MCF 10A (cell line): Measurements from ENCODE around the gene PRKACA. TPM values are rescaled to one million over a fixed set of nuclear protein-coding genes. Genes with fewer than 3 reads are reported as not detected.

ENCODE experiments used
- BruUV-seq: library from RNA; stranded (reverse); fragments of 400-500 nt; replicated peaks from 2 replicates; lab custom pipeline; 2021; lab: Mats Ljungman, UMichigan
- CTCF ChIA-PET: fragments of 300-600 bp; sonication (Branson Sonifier 250); formaldehyde crosslinking; extraction: SDS; loops from one replicate; lab custom pipeline; 2021; ENCODE audit warnings: antibody characterized with exemption, inconsistent platforms; lab: Yijun Ruan, JAX
- POLR2A ChIA-PET: fragments of 300-600, 350-650 bp; sonication (Branson Sonifier 250); formaldehyde crosslinking; extraction: SDS; loops from one replicate; lab custom pipeline; 2020; ENCODE audit warnings: antibody characterized with exemption, inconsistent platforms; lab: Yijun Ruan, JAX
- DNase-seq: peaks from one replicate; pipeline ENCODE4 v3.0.0-alpha.2; 2018; ENCODE audit not compliant: unreplicated experiment
- H3K27ac Mint-ChIP-seq: one replicate; pipeline ENCODE4 v1.8.0; 2022; ENCODE audit warnings: mild to moderate bottlenecking, low read depth, mixed read lengths; ENCODE audit not compliant: unreplicated experiment
- H3K27me3 Mint-ChIP-seq: one replicate; pipeline ENCODE4 v1.8.0; 2022; ENCODE audit warnings: mixed read lengths; ENCODE audit not compliant: insufficient read depth, unreplicated experiment
- H3K36me3 Mint-ChIP-seq: one replicate; pipeline ENCODE4 v1.8.0; 2022; ENCODE audit warnings: mild to moderate bottlenecking, moderate library complexity, mixed read lengths; ENCODE audit not compliant: insufficient read depth, unreplicated experiment
- H3K4me1 Mint-ChIP-seq: one replicate; pipeline ENCODE4 v1.8.0; 2022; ENCODE audit warnings: mixed read lengths; ENCODE audit not compliant: insufficient read depth, unreplicated experiment
- H3K4me3 Mint-ChIP-seq: one replicate; pipeline ENCODE4 v1.8.0; 2022; ENCODE audit warnings: mild to moderate bottlenecking, moderate library complexity, mixed read lengths; ENCODE audit not compliant: unreplicated experiment
- H3K9me3 Mint-ChIP-seq: one replicate; pipeline ENCODE4 v1.8.0; 2022; ENCODE audit warnings: mixed read lengths; ENCODE audit not compliant: unreplicated experiment
- CTCF ChIP-seq: fragments of 200-600 bp; IDR thresholded peaks from one replicate; pipeline ENCODE4 v1.8.0; 2022; ENCODE audit warnings: antibody characterized with exemption, mild to moderate bottlenecking; ENCODE audit not compliant: unreplicated experiment
- intact Hi-C: fragments of 100-400 bp; cut with micrococcal nuclease; formaldehyde crosslinking; loops from 2 replicates; pipeline ENCODE4 v1.14.1; 2022
- total RNA-seq: library from RNA; stranded (reverse); gene quantifications from 2 replicates; pipeline ENCODE4 v1.2.3, GENCODE V29; 2022

PRKACA gene
- total RNA-seq, 1 experiment from 2014 or later: 49.8 TPM

- Mint-ChIP-seq H3K4me3 (no peak overlapping the region), H3K27me3 (no peaks in the 10 kb centered on the region), H3K36me3 (no peaks in the 10 kb centered on the region), H3K9me3 (no peaks in the 10 kb centered on the region), H3K27ac (no peak overlapping the region), H3K4me1 (peaks cover 18% of the 10 kb centered on the region)
- intact Hi-C loops: no loop called here
- no peak for TF ChIP-seq CTCF
- BruUV-seq: no TSS peak
- ChIA-PET POLR2A (no interaction called here), CTCF (no interaction called here)
- no peak for DNase-seq
Observed at GRCh38 chr19:14120497-14120780, 2.9 kb upstream of the PRKACA start.

- BruUV-seq: no TSS peak
- Mint-ChIP-seq H3K27ac (peak overlapping the region; percentile 93), H3K9me3 (no peaks in the 10 kb centered on the region), H3K4me3 (no peak overlapping the region), H3K36me3 (no peaks in the 10 kb centered on the region), H3K27me3 (no peaks in the 10 kb centered on the region), H3K4me1 (peaks cover 18% of the 10 kb centered on the region)
- ChIA-PET CTCF (no interaction called here), POLR2A (no interaction called here)
- no peak for TF ChIP-seq CTCF
- intact Hi-C loops: loop anchor here (5.0 kb wide), 1 partner anchor 38 kb away; no protein-coding TSS in a partner anchor
- no peak for DNase-seq
Observed at GRCh38 chr19:14119644-14120496, 2.3 kb upstream of the PRKACA start.

GRCh38 chr19:14119146-14119545 lies 1.6 kb upstream of the PRKACA start:
- TF ChIP-seq CTCF: no peak
- intact Hi-C loops: loop anchor here (5.0 kb wide), 1 partner anchor 37 kb away; no protein-coding TSS in a partner anchor
- no peaks in the 10 kb centered on the region for H3K9me3 Mint-ChIP-seq
- H3K27me3 Mint-ChIP-seq: no peaks in the 10 kb centered on the region
- no TSS peak for BruUV-seq
- no peaks in the 10 kb centered on the region for H3K36me3 Mint-ChIP-seq
- H3K4me3 Mint-ChIP-seq: peak overlapping the region; percentile 83
- H3K4me1 Mint-ChIP-seq: peaks cover 18% of the 10 kb centered on the region
- no peak for DNase-seq
- H3K27ac Mint-ChIP-seq: peak overlapping the region; percentile 93
- ChIA-PET POLR2A (interaction anchor here (1.0 to 2.3 kb wide), 3 partner anchors 16 to 278 kb away, joined by 3 to 22 read pairs (median 5); partner anchors contain the start of gene ASF1B), CTCF (interaction anchor here (0.6 to 1.0 kb wide), 4 partner anchors 16 to 1312 kb away, joined by 3 to 4 read pairs (median 4); partner anchors contain the start of gene ASF1B)

GRCh38 chr19:14118165-14119051 lies 846 bp upstream of the PRKACA start:
- H3K4me3 Mint-ChIP-seq: peak overlapping the region; percentile 83
- POLR2A ChIA-PET: interaction anchor here (0.6 to 2.3 kb wide), 11 partner anchors 9 to 443 kb away, joined by 3 to 22 read pairs (median 3); partner anchors contain the start of gene ASF1B
- intact Hi-C loops: loop anchor here (1.0 to 5.0 kb wide), 2 partner anchors 36 to 238 kb away; no protein-coding TSS in a partner anchor
- no TSS peak for BruUV-seq
- peak; percentile 77 for DNase-seq
- peak overlapping the region; percentile 93 for H3K27ac Mint-ChIP-seq
- CTCF ChIA-PET: interaction anchor here (0.6 to 1.0 kb wide), 4 partner anchors 17 to 1312 kb away, joined by 3 to 4 read pairs (median 4); partner anchors contain the start of gene ASF1B
- H3K4me1 Mint-ChIP-seq: peaks cover 18% of the 10 kb centered on the region
- no peaks in the 10 kb centered on the region for H3K27me3 Mint-ChIP-seq
- TF ChIP-seq CTCF: no peak
- H3K9me3 Mint-ChIP-seq: no peaks in the 10 kb centered on the region
- H3K36me3 Mint-ChIP-seq: no peaks in the 10 kb centered on the region
